8988T (cell line): Measurements from ENCODE around the gene POLD4.
"Not testable (repeated sequence)": the region's sequence is repeated elsewhere in the genome, so short reads cannot be mapped to it uniquely, and the experiment has no call there.

ENCODE experiments used
- DNase-seq: peaks from one replicate; pipeline ENCODE4 v3.0.0; 2011

POLD4 gene

GRCh38 chr11:67351275-67352005 lies 1.9 kb downstream of the POLD4 start:
- peak; percentile 86 for DNase-seq

DNA sequence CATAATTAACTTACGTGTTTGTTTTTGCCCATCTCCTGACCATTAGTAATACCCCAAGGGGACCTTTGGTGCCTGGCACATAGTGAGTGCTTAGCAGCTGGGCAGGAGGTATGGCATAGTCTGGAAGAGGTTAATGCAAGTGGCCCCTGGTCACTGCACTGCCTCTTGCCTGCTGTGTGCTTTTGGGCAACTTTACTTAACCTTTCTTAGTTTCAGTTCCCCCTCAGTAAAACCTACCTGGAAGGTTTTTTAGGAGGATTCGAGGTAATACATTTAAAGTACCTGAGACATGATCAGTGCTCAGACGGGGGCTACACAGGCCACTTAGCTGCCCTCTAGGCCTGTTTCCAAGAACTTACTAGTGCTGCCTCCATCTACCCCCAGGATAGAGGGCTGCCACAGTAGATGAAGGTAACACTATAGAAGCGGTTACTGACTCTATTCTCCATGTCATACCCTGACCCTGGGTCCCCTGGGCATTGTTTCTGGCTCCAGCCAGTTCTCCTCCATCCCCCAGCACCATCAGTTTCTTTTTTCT lies 3.3 kb downstream of the POLD4 start:
- DNase-seq, result no peak

- no peak for DNase-seq
These were observed 3.9 kb downstream of the POLD4 start for GRCh38 chr11:67349457-67349856.

- DNase-seq, result no peak
These were observed 4.3 kb downstream of the POLD4 start for GRCh38 chr11:67349036-67349435.

DNA sequence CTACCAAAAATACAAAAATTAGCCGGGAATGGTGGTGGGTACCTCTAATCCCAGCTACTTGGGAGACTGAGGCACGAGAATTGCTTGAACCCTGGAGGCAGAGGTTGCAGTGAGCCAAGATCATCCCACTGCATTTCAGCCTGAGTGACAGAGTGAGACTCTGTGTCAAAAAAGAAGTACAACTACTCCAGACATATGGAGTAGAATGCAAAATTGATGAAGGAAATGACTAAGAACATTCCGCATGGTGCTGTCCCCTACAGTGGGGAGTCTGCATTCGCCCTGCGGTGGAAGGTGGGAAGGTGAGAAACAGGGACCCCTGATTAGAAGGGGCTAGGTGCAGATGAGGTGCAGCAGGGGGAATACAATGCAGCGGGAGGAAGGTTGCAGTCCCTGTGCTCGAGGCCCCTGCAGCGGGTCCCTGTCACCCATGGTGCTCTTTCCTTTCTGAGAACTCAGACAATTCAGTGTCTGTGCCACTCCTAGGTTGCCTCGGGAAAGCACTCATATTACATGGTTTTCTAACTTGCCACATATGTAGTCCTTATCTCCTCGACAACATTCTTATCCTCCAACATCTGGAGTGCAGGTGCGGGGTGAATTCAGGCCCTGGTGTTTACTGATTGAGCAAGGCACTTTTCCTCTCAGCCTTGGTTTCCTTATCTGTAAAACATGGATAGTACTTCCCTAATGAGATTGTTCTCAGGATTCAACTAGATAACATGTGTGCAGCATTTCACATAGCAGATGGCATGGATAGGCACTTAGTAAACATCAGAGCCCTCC lies 5.2 kb downstream of the POLD4 start:
- no peak for DNase-seq

DNA sequence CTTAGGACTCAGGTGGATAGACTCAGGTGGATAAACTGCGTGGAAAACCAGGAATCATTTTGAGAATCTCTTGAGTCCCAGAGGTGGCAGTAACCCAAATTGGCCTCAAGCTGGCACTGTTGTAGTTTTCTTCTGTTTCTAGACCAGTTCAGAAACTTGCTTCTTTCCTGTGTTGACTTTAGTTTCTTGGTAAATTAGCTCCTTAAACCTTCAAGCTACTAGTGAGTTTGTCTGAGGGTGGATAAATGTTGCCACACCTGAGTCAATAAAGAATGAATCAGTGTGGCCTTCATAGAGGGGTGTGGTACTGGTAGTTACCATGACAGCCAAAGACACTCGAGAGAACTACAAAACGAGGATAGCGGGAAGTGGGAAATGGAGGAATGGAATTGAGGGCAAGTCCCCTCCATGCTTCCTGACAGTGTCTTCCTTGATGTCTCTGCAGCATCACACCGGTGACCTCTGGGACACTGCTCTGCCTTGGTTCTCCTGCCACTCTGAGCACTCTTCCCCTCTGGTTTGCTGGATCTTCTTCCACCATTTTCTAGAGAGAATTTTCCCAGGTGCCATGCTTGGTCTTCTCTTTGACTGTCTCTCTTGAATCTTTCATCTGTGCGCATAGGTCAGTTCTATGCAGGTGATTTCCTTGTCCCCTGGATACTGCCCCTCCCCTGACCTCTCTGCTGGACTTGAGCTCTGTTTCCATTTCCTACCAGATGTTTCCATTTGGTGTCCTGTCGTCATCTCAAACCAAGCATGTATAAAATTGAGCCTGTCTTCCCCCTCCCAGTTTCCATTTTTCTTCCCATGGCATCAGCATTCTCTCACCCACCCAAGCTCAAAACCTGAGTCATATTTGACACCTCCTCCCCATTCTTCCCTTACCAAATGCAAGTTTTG lies 7.2 kb downstream of the POLD4 start:
- DNase-seq, result no peak

DNA sequence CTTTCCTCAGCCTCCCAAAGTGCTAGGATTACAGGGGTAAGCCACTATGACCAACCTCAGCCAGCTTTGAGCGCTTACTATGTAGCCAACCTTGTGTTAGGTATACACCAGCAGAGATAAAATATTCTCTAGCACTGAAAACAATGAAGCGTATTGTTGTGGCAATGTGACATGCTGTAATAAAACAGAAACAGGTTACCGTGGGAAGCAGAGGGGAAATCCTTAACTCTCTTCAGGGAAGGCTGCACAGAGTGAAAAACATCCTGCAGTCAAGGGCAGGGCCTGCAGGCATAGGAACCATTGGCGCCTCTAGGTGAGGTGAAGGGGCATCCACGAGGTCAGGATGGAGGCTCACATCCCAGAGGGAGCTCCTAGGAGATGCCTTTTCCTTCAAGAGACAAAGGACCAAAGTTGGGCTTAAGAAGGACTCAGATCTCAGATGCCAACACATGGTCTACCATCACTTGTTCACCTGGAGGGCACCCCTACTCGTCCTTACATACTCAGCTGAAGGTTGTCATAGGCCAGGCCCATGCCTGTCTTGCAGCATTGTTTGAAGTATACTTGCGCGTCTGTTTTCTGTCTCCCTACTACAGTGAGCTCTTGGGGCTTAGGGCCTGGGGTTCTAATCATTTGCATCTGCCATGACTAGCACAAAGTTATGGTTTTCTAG lies 8.0 kb downstream of the POLD4 start:
- DNase-seq, result no peak

GRCh38 chr11:67344264-67344663 lies 9.1 kb downstream of the POLD4 start:
- no peak for DNase-seq

GRCh38 chr11:67337257-67337656 lies 16.1 kb downstream of the POLD4 start:
- DNase-seq, result no peak

DNA sequence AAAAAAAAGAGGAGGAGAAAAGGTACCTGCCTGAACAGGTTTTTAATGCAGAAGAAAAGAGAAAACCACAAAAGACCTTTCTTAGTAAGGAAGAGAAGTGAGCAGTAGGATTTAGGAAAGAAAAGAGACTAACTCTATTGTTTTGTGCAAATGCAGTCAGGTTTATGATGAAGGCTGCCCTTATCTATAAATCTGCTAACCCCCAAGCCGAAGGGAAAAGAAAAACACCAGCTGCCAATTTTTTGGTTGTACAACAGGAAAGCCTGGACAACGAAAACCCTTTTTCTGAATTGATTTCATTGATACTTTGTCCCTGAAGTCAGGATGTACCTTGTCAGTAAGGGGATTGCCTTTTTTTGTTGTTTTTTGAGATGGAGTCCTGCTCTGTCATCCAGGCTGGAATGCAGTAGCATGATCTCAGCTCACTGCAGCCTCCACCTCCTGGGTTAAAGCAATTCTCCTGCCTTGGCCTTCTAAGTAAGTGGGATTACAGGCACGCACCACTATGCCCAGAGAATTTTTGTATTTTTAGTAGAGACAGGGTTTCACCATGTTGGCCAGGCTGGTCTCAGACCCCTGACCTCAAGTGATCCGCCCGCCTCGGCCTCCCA lies 21.2 kb downstream of the POLD4 start:
- DNase-seq, result no peak

DNA sequence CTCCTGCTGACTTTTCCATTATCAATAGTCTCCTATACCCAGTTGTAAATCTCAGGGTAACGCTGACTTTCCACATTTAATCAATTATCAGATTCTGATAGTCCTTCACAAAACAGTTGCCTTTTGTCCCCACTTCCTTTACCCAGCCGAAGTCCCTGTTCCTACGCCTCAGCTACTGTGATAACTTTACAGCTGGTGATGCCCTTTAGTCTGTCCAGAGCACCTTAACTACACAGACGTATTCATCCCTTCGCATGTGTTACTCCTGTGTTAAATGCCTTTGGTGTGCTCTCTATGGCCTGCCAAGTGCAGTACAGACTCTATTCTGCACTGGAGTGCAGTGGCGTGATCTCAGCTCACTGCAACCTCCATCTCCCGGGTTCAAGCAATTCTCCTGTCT lies 29.8 kb downstream of the POLD4 start:
- no peak for DNase-seq

DNA sequence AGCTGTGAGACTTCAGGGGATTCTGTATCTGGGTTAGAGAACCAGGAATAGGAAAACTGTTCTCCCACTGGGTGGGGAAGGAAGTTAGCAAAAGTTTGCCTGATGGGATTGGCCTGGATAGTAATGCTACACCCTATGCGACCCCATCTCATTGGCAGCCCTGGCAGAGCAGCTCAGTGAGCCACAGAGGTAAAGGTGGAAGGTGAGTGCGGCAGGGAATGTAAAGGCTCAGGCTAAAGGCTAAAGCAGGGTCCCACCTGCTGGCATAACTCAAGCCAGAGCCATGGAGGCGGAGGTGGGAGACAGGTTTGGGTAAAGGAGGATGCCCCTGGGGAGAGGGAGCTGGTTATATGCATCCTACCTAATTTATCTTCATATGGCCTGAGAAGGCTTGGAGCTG lies 31.3 kb downstream of the POLD4 start:
- no peak for DNase-seq

- no peak for DNase-seq
These were observed 32.0 kb downstream of the POLD4 start for GRCh38 chr11:67321313-67321871.

GRCh38 chr11:67320691-67321090 lies 32.7 kb downstream of the POLD4 start:
- no peak for DNase-seq

DNA sequence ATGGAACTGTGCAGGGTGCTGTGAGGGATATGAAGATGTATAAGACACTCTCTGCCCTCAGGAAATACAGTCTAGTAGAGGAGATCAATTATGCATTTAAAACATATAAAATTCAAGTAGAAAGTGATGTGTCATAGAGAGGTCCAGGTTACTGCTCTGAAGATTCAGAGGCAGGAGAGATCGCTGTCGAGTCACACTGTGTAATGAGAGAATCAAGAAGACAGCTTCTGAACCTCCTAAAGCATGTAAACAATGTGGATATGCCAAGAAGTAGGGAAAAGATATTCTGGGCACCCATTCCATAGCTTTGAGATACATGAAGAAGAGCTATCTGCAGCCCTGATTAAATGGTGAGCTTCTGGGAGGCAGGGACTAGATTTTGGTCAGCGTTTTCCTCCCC lies 33.3 kb downstream of the POLD4 start:
- DNase-seq, result no peak

DNA sequence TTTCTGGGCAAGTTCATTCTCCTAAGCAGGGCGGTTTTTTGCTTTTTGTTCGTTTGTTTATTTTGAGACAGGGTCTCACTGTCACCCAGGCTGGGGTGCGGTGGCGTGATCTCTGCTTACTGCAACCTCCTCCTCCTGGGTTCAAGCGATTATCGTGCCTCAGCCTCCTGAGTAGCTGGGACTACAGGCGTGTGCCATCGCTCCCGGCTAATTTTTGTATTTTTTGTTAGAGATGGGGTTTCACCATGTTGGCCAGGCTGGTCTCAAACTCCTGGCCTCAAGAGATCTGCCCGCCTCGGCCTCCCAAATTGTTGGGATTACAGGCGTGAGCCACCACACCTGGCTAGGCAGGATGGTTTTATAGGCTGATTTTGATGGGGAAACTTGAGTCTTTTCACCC lies 34.5 kb downstream of the POLD4 start:
- not testable (repeated sequence) for DNase-seq

GRCh38 chr11:67317888-67318555 lies 35.3 kb downstream of the POLD4 start:
- no peak for DNase-seq

- peak; percentile 99 for DNase-seq
These were observed 36.0 kb downstream of the POLD4 start for GRCh38 chr11:67317205-67317887.

DNA sequence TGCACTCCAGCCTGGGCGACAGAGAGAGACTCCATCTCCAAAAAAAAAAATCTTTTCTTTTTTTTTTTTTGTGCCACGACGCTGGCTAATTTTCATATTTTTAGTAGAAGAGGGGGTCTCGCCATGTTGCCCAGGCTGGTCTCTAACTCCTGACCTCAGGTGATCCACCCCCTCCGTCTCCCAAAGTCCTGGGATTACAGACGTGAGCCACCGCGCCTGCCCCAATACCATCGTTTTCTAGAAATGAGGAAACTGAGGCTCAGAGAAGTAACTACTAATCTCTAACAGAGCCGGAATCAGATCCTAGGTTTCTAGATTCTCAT lies 36.5 kb downstream of the POLD4 start:
- no peak for DNase-seq

DNA sequence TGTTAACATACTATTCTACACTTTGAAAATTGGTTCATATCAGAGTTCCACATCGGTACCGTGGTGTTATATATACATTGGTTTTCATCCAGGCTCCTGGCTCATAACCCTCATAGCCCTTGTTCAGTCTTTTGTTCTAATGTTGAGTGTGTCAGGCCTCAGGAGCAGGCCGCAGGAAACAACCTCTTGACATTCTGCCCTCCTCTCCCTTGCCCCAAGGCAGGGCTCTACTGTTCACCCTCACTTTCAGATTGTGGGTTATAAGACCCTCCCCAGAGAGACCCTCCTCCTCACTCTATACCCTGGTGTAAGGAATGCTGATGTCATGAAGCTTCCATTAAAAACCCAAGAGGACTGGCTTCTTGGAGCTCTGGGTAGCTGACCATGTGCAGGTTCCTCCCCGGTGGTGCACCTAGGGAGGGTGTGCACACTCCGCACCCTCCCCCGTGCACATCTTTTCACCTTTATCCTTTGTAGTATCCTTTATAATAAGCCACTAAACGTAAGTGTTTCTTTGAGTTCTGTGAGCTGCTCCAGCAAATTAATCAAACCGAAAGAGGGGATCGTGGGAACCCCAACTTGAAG lies 37.9 kb downstream of the POLD4 start:
- DNase-seq, result no peak
